Suprapubic skin (tissue), 4 donors: ENCODE measurements around the gene TTLL5. TPM values are rescaled to one million over a fixed set of nuclear protein-coding genes. Genes with fewer than 3 reads are reported as not detected.

Experiments used
- DNase-seq, 2 donors: peaks; one replicate each; pipeline ENCODE4 v3.0.0-alpha.2; 2019; ENCODE audit warnings: low spot score in 2 of 2
- H3K27ac ChIP-seq: fragments of 200-600 bp; sonication (generic); one replicate; pipeline ENCODE4 v1.5.1; 2019
- H3K27me3 ChIP-seq: fragments of 200-600 bp; sonication (generic); one replicate; pipeline ENCODE4 v1.5.1; 2019
- H3K36me3 ChIP-seq: fragments of 200-600 bp; sonication (generic); one replicate; pipeline ENCODE4 v1.5.1; 2019
- H3K4me1 ChIP-seq: fragments of 200-600 bp; sonication (generic); one replicate; pipeline ENCODE4 v1.5.1; 2019
- H3K4me3 ChIP-seq: fragments of 200-600 bp; sonication (generic); one replicate; pipeline ENCODE4 v1.5.1; 2019; ENCODE audit warnings: mild to moderate bottlenecking
- H3K9me3 ChIP-seq: fragments of 200-600 bp; sonication (generic); one replicate; pipeline ENCODE4 v1.5.1; 2019
- EP300 ChIP-seq: sonication (generic); formaldehyde crosslinking; IDR thresholded peaks from one replicate; pipeline ENCODE4 v1.6.1; 2017; ENCODE audit warnings: antibody characterized with exemption
- POLR2A ChIP-seq, 2 donors: fragments of 450-650 bp; IDR thresholded peaks; one replicate each; pipeline ENCODE4 v1.6.1; 2017; ENCODE audit warnings: antibody characterized with exemption in 2 of 2, mild to moderate bottlenecking in 2 of 2, moderate library complexity in 2 of 2
- POLR2AphosphoS5 ChIP-seq, 3 donors: sonication (generic); formaldehyde crosslinking; IDR thresholded peaks; one replicate each; pipeline ENCODE4 v1.6.1; 2017; ENCODE audit warnings: antibody characterized with exemption in 3 of 3
- WGBS: methylation state at CpG from one replicate; pipeline ENCODE4 v1.1.5; 2018; 5-methylcytosine and 5-hydroxymethylcytosine counted together
- total RNA-seq, 4 donors: library from RNA; depleted of rRNA; stranded (reverse); fragments of >200 nt; gene quantifications; one replicate each; pipeline ENCODE4 v1.1.0, GENCODE V29; 2016
- TF ChIP-seq, protein P1 (sequence below), 2 donors: fragments of 200-600 bp in 1 of 2; fragments of 450-650 bp in 1 of 2; sonication (generic) in 1 of 2; IDR thresholded peaks; one replicate each; pipeline ENCODE4 v1.5.1; 2016 to 2019; ENCODE audit warnings: antibody characterized with exemption in 2 of 2, mild to moderate bottlenecking in 1 of 2, moderate library complexity in 1 of 2

The TTLL5 gene
- total RNA-seq, 4 donors from 2014 or later, result 24.4 to 56.4 (median 34.8) TPM

DNA sequence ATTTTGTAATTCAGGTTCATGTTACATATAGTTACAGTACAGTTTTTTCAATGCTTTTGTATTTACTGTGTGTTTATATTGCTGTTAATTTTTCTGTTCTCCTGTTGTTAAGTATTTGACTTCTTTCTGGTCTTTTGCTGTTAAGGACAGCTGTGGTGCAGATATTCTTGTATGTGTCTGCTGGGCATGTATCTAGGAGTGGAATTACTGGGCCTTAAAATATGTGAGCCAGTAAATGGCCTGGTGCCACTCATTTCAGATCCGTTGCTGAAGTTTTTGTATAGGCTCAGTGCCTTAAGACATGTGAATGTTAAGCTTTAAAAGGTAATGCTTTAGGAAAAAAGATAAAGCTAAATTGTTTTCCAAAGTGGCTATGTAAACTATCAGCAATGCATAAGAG lies 87.3 kb downstream of the TTLL5 start:
- H3K4me3 ChIP-seq, result no peak overlapping the region
- H3K9me3 ChIP-seq, result no peaks in the 10 kb centered on the region
- TF ChIP-seq POLR2AphosphoS5 (IDR thresholded peaks at IDR 0.05) (no peak), POLR2A (IDR thresholded peaks at IDR 0.05) (no peak), EP300 (no peak)
- TF ChIP-seq, protein P1, sequence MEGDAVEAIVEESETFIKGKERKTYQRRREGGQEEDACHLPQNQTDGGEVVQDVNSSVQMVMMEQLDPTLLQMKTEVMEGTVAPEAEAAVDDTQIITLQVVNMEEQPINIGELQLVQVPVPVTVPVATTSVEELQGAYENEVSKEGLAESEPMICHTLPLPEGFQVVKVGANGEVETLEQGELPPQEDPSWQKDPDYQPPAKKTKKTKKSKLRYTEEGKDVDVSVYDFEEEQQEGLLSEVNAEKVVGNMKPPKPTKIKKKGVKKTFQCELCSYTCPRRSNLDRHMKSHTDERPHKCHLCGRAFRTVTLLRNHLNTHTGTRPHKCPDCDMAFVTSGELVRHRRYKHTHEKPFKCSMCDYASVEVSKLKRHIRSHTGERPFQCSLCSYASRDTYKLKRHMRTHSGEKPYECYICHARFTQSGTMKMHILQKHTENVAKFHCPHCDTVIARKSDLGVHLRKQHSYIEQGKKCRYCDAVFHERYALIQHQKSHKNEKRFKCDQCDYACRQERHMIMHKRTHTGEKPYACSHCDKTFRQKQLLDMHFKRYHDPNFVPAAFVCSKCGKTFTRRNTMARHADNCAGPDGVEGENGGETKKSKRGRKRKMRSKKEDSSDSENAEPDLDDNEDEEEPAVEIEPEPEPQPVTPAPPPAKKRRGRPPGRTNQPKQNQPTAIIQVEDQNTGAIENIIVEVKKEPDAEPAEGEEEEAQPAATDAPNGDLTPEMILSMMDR (IDR thresholded peaks at IDR 0.05), result no peak
- peaks cover 34% of the 10 kb centered on the region for H3K36me3 ChIP-seq
- no peaks in the 10 kb centered on the region for H3K27me3 ChIP-seq
- no peak overlapping the region for H3K27ac ChIP-seq
- 67% methylated on average over 1 of the region's 1 CpG for WGBS
- H3K4me1 ChIP-seq, result no peaks in the 10 kb centered on the region
- no peak for DNase-seq

DNA sequence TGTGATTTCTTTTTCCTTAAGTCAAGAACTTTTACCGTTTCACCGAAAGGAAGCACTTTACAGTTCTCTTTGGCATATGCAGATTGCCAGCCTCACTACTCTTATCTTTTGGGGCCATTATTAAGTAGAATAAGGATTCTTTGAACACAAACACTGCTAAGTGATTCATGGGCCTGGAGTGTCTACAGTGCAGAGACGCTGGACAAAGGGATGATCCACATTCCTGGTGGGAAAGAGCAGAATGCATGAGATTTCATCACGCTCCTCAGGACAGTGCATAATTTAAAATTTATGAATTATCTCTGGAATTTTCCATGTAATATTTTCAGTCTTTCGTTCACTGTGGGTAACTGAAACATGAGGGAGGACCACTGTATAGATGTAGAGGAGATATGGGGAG lies 90.2 kb downstream of the TTLL5 start:
- no peak for DNase-seq
- 93% methylated on average over 5 of the region's 5 CpGs for WGBS
- Histone ChIP-seq H3K27ac (no peak overlapping the region), H3K4me1 (no peaks in the 10 kb centered on the region), H3K27me3 (no peaks in the 10 kb centered on the region), H3K4me3 (no peak overlapping the region), H3K9me3 (no peaks in the 10 kb centered on the region), H3K36me3 (peaks cover 27% of the 10 kb centered on the region)
- TF ChIP-seq, protein P1 (IDR thresholded peaks at IDR 0.05), result no peak
- no peak for TF ChIP-seq EP300
- no peak for TF ChIP-seq POLR2AphosphoS5 (IDR thresholded peaks at IDR 0.05)
- no peak for TF ChIP-seq POLR2A (IDR thresholded peaks at IDR 0.05)

DNA sequence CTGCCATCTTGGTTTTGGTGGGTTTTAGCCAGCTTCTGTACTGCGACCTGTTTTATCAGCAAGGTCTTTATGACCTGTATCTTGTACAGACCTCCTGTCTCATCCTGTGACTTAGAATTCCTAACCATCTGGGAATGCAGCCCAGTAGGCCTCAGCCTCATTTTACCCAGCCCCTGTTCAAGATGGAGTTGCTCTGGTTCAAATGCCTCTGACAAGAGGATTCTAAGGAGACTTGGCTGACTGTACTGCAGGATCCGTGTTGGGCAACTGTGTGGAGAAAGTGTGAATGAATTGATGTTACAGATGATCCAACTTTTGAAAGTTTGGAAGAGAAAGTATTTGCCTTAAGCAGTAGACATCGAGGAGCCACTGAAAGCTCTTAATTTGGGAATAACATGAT lies 91.0 kb downstream of the TTLL5 start:
- no peaks in the 10 kb centered on the region for H3K4me1 ChIP-seq
- no peak for DNase-seq
- no peak overlapping the region for H3K4me3 ChIP-seq
- H3K9me3 ChIP-seq, result no peaks in the 10 kb centered on the region
- TF ChIP-seq, protein P1 (IDR thresholded peaks at IDR 0.05), result no peak
- no peak for TF ChIP-seq EP300
- TF ChIP-seq POLR2A (IDR thresholded peaks at IDR 0.05), result no peak
- no peak for TF ChIP-seq POLR2AphosphoS5 (IDR thresholded peaks at IDR 0.05)
- H3K27ac ChIP-seq, result no peak overlapping the region
- 59% methylated on average over 3 of the region's 3 CpGs for WGBS
- H3K36me3 ChIP-seq, result peaks cover 23% of the 10 kb centered on the region
- H3K27me3 ChIP-seq, result no peaks in the 10 kb centered on the region

DNA sequence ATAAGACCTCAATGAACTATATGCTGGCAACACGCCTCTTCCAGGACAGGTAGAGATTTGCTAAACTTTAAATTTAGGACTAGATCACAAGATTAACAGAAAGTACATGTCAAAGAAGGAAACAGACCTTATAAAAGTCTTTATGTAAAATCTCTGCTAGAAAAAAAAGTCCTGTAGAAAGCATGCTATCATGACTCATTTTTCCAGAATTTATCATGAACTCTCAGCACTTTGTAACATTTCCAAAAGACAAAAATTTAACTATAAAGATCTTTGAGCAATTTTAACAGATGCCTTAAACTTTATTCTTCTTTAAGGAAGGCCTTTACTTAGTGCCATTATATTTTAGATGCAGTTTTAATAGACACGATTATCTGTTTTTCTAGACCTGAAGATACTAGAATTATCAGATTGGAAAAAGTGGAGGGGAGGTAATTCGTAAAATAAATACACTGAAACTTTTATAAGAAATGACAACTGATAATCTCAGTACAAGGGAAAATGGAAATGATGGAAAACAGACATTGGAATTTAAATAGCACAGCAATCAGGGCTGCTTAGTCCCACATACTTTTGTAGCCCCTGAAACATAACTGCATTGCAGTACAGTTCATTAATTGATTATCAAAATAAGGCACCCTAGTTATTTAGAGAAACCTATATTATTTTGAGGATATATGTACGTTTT lies 92.0 kb downstream of the TTLL5 start:
- 63% methylated on average over 4 of the region's 4 CpGs for WGBS
- no peak overlapping the region for H3K27ac ChIP-seq

DNA sequence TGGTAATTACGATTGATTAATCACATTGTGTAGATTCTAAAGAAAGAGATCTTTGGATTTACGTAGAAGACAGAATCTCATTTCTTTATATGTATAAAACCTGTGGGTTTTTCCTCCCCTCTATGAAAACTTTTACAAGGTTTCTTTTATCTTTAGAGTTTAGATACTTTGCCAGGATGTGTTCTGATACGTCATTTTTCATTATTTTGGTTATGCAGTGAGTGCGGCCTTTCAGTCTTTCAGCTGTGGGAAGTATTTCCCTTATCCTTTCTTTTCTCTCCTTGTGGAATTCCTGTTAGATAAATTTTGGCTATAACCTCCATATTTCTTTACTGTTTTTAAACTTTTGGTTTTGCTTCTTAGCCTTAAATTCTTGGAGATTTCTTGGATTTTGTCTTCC lies 92.7 kb downstream of the TTLL5 start:
- H3K27ac ChIP-seq, result no peak overlapping the region
- WGBS, result 89% methylated on average over 4 of the region's 4 CpGs
- peaks cover 19% of the 10 kb centered on the region for H3K36me3 ChIP-seq

More for the DNA sequence above, 92.0 kb downstream of the TTLL5 start:
- no peak for DNase-seq
- H3K9me3 ChIP-seq, result no peaks in the 10 kb centered on the region
- no peak for TF ChIP-seq POLR2AphosphoS5 (IDR thresholded peaks at IDR 0.05)
- no peak for TF ChIP-seq POLR2A (IDR thresholded peaks at IDR 0.05)
- TF ChIP-seq EP300, result no peak
- TF ChIP-seq, protein P1 (IDR thresholded peaks at IDR 0.05), result no peak
- H3K27me3 ChIP-seq, result no peaks in the 10 kb centered on the region
- no peak overlapping the region for H3K4me3 ChIP-seq
- no peaks in the 10 kb centered on the region for H3K4me1 ChIP-seq
- H3K36me3 ChIP-seq, result peaks cover 18% of the 10 kb centered on the region

More for the DNA sequence above, 92.7 kb downstream of the TTLL5 start:
- H3K27me3 ChIP-seq, result no peaks in the 10 kb centered on the region
- H3K4me1 ChIP-seq, result no peaks in the 10 kb centered on the region
- TF ChIP-seq POLR2A (IDR thresholded peaks at IDR 0.05), result no peak
- TF ChIP-seq, protein P1 (IDR thresholded peaks at IDR 0.05), result no peak
- no peak for TF ChIP-seq EP300
- TF ChIP-seq POLR2AphosphoS5 (IDR thresholded peaks at IDR 0.05), result no peak
- no peaks in the 10 kb centered on the region for H3K9me3 ChIP-seq
- H3K4me3 ChIP-seq, result no peak overlapping the region
- no peak for DNase-seq
